ENCODE measurements around the gene CPT1A. TPM values are rescaled to one million over a fixed set of nuclear protein-coding genes. Genes with fewer than 3 reads are reported as not detected.

Gene CPT1A
- total RNA-seq, 1 donor from 2014 or later: 4.1 TPM

DNA sequence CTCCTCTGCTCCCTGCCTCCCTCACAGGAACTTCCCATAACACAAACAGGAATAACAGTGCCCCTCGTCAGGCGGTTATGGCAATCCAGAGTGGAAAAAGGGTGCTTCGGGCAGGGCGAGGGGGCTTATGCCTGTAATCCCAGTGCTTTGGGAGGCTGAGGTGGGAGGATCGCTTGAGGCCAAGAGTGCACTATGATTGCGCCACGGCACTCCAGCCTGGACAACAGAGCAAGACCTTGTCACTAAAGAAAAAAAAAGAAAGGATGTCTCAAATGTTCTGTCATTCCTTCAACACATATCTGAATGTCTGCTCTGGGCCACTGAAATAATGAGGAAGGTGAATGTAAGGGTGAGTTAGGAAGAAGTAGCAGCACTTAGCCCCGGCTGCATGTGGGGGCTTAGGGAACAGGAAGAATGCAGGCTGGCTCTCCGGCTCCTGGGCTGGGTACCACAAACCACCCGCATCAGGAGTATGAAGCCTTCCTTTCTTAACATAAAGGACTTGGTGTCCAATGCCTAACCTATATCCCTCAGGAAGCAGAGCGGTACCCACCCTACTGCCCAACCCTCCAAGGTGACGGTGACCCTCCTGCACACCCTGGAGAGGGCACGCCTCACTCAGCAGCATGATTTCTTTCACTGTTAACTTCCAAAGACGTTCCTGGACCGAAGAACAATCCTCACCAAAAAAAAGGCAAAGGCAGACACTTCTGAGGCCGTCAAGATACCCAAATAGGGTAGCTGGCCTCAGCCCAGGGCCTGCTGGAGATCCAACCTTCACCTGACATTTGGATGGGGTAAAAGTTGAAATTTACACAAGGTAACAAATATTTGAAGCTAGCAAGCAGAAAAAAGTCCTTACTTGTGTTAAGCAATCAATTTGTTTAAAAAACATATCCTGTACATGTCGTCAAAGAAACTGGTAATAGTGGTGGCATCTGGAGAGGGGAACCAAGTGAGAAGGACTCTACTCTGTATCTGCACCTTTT is 3.8 kb downstream of the CPT1A start:
- no peak overlapping the region for H3K27ac Mint-ChIP-seq (ENCODE audit: unreplicated experiment)
- H3K4me3 Mint-ChIP-seq (ENCODE audit: unreplicated experiment): peak overlapping the region; percentile 15
- H3K36me3 Mint-ChIP-seq (ENCODE audit: unreplicated experiment): no peaks in the 10 kb centered on the region
- no peak for DNase-seq
- peaks cover 7% of the 10 kb centered on the region for H3K9me3 Mint-ChIP-seq (ENCODE audit: unreplicated experiment)
- H3K4me1 Mint-ChIP-seq (ENCODE audit: low read depth, unreplicated experiment): no peaks in the 10 kb centered on the region
- H3K27me3 Mint-ChIP-seq (ENCODE audit: unreplicated experiment): peaks cover 10% of the 10 kb centered on the region
- TF ChIP-seq, protein P1, sequence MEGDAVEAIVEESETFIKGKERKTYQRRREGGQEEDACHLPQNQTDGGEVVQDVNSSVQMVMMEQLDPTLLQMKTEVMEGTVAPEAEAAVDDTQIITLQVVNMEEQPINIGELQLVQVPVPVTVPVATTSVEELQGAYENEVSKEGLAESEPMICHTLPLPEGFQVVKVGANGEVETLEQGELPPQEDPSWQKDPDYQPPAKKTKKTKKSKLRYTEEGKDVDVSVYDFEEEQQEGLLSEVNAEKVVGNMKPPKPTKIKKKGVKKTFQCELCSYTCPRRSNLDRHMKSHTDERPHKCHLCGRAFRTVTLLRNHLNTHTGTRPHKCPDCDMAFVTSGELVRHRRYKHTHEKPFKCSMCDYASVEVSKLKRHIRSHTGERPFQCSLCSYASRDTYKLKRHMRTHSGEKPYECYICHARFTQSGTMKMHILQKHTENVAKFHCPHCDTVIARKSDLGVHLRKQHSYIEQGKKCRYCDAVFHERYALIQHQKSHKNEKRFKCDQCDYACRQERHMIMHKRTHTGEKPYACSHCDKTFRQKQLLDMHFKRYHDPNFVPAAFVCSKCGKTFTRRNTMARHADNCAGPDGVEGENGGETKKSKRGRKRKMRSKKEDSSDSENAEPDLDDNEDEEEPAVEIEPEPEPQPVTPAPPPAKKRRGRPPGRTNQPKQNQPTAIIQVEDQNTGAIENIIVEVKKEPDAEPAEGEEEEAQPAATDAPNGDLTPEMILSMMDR (IDR thresholded peaks at IDR 0.05; ENCODE audit: partially characterized antibody, unreplicated experiment): no peak

DNA sequence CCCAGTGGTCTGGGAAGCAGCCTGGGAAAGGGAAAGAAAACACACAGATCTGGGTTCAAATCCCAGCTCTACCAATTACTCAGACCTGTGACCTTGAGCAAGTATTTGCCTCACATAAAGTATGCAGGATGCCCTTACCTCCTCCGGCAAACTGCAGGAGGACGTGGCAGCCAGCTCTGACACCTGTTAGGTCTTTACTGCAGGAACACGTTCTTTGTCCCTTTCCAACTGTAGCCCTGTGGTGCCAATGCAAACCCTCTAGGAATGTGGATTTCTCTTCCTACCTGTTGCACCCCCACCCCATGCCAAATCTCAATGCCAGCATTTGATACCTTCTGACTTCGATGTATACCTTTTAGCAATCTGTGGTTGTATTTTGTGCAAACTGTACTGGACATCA is 6.0 kb downstream of the CPT1A start:
- Mint-ChIP-seq H3K4me3 (ENCODE audit: unreplicated experiment) (no peak overlapping the region), H3K4me1 (ENCODE audit: low read depth, unreplicated experiment) (no peaks in the 10 kb centered on the region), H3K9me3 (ENCODE audit: unreplicated experiment) (peaks cover 7% of the 10 kb centered on the region), H3K36me3 (ENCODE audit: unreplicated experiment) (no peaks in the 10 kb centered on the region), H3K27me3 (ENCODE audit: unreplicated experiment) (peaks cover 5% of the 10 kb centered on the region), H3K27ac (ENCODE audit: unreplicated experiment) (no peak overlapping the region)
- TF ChIP-seq, protein P1 (IDR thresholded peaks at IDR 0.05; ENCODE audit: partially characterized antibody, unreplicated experiment): no peak
- no peak for DNase-seq

DNA sequence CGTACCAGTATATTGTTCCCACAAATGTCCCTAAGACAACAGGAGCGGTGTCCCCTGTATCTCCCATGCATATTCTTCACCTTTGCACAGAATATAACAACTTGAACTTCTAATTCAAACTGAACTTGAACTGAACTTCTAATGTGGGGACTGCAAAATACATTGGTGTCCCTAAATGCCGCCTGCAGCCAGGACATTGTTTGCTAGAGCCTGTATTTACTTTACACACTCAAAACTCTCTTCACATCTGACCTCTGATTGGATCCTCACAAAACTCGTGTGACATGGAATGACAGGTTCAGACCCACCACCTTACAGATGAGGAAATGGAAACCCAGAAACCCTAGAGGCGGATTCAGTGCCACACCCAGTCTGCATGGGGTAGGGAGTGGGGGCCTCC is 6.4 kb downstream of the CPT1A start:
- DNase-seq: no peak
- TF ChIP-seq, protein P1 (IDR thresholded peaks at IDR 0.05; ENCODE audit: partially characterized antibody, unreplicated experiment): no peak
- Mint-ChIP-seq H3K36me3 (ENCODE audit: unreplicated experiment) (no peaks in the 10 kb centered on the region), H3K9me3 (ENCODE audit: unreplicated experiment) (peaks cover 7% of the 10 kb centered on the region), H3K27me3 (ENCODE audit: unreplicated experiment) (peaks cover 4% of the 10 kb centered on the region), H3K4me3 (ENCODE audit: unreplicated experiment) (no peak overlapping the region), H3K4me1 (ENCODE audit: low read depth, unreplicated experiment) (no peaks in the 10 kb centered on the region), H3K27ac (ENCODE audit: unreplicated experiment) (no peak overlapping the region)

DNA sequence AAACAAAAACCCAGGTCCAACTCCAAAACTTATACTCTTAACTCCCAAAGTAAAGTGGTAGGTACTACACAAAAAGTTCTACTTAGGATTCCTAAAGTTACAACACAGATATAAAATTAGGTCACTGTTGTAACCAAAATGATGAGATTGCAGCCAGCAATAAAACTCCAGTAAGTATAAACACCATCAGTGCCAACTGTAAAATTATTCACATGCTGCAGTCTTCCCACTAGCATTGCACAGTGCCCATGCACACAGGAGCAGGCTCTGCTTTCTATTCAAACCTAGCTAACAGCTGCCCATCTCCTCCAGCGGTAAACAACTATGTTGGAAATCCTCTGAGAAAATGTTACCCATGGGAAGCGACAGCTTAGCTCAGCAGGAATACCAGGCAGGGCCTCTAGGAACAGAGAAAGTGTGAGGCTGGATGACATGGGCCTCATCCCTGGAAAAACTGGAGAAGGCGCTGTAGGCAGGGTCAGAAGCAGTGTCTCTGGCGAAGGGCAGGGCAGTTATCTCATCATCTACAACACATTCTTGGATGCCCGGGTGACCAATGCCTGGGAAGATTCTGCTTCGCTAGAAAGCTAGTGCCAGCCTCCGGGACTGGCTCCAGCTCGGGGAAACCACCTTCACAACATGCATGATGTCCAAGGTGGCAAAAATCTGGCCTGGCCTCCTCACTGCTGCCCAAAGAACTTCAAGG is 9.1 kb downstream of the CPT1A start:
- no peak overlapping the region for H3K4me3 Mint-ChIP-seq (ENCODE audit: unreplicated experiment)
- H3K27ac Mint-ChIP-seq (ENCODE audit: unreplicated experiment): no peak overlapping the region
- no peaks in the 10 kb centered on the region for H3K9me3 Mint-ChIP-seq (ENCODE audit: unreplicated experiment)
- TF ChIP-seq, protein P1 (IDR thresholded peaks at IDR 0.05; ENCODE audit: partially characterized antibody, unreplicated experiment): no peak
- no peaks in the 10 kb centered on the region for H3K36me3 Mint-ChIP-seq (ENCODE audit: unreplicated experiment)
- H3K4me1 Mint-ChIP-seq (ENCODE audit: low read depth, unreplicated experiment): peaks cover 2% of the 10 kb centered on the region
- DNase-seq: no peak
- H3K27me3 Mint-ChIP-seq (ENCODE audit: unreplicated experiment): no peaks in the 10 kb centered on the region
